Subcutaneous abdominal adipose tissue (tissue), 5 donors: ENCODE data around the gene ANKRD44.

Experiments used
- H3K27ac ChIP-seq: one replicate; pipeline ENCODE4 v1.7.0; 2013; ENCODE audit warnings: low read depth, mild to moderate bottlenecking, inconsistent platforms, low read length, moderate library complexity
- H3K27me3 ChIP-seq, 5 donors: one replicate each; pipeline ENCODE4 v1.7.0; 2013; ENCODE audit warnings: low read length in 5 of 5, inconsistent platforms in 1 of 5; ENCODE audit not compliant: control insufficient read depth in 5 of 5, insufficient read depth in 4 of 5
- H3K36me3 ChIP-seq, 5 donors: one replicate each; pipeline ENCODE4 v1.7.0; 2013; ENCODE audit warnings: low read length in 5 of 5; ENCODE audit not compliant: control insufficient read depth in 5 of 5, insufficient read depth in 5 of 5
- H3K4me1 ChIP-seq, 5 donors: one replicate each; pipeline ENCODE4 v1.7.0; 2013; ENCODE audit warnings: low read length in 5 of 5, mild to moderate bottlenecking in 3 of 5, moderate library complexity in 1 of 5; ENCODE audit not compliant: control insufficient read depth in 5 of 5, insufficient read depth in 5 of 5
- H3K4me3 ChIP-seq, 5 donors: one replicate each; pipeline ENCODE4 v1.7.0; 2013; ENCODE audit warnings: low read length in 5 of 5, low read depth in 1 of 5
- H3K9ac ChIP-seq, 5 donors: one replicate each; pipeline ENCODE4 v1.7.0; 2013; ENCODE audit warnings: low read length in 5 of 5, mild to moderate bottlenecking in 4 of 5, moderate library complexity in 3 of 5
- H3K9me3 ChIP-seq, 5 donors: one replicate each; pipeline ENCODE4 v1.7.0; 2013; ENCODE audit warnings: low read length in 5 of 5; ENCODE audit not compliant: control insufficient read depth in 5 of 5
- donor health status: healthy.
- donor health status: healthy.
- donor health status: healthy.
- donor health status: healthy.
- donor health status: healthy.

Gene ANKRD44

DNA sequence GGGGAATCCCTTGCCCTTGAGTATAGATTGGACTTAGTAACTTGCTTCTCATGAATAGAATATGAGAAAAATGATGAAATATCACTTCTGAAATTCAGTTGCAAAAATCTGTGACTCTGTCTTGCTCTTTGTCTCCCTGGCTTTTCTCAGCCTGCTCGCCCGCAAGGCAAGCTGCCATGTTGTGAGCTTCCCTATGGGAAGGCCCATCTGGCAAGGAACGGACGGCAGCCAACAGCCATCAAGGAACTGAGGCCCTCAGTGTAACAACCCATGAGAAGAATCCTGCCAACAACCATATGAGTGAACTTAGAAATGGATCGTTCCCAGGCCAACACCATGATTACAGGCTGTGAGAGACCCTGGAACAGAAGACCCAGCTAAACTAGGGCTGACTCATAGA is 325.7 kb downstream of the ANKRD44 start:
- Histone ChIP-seq H3K4me3 (peak overlapping the region in 1 of 5 donors; percentile 11), H3K9ac (no peak overlapping the region), H3K4me1 (peaks cover 7 to 34% (median 29%) of the 10 kb centered on the region in 5 donors), H3K27me3 (no peaks in the 10 kb centered on the region), H3K36me3 (no peaks in the 10 kb centered on the region), H3K9me3 (no peaks in the 10 kb centered on the region), H3K27ac (peak overlapping the region; percentile 80)

DNA sequence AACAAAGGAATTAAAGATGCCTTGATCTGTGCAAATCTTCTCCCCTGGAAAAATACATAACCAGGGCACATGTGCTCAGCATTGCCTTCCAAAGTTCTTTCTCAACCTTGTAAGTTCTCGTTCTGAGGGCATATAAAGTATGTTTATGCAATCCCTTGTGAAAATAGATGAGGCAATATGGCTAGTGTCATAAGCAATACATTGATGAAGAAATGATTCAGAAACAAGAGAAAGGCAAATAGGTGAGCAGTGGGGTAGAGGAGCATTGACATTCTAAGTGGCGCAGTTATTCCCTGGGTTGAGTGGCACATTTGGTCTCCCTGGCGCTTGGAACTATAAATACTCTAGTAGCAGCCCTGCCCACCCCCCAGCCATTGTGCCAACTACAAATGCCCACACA is 326.6 kb downstream of the ANKRD44 start:
- Histone ChIP-seq H3K27ac (peak overlapping the region; percentile 80), H3K9ac (no peak overlapping the region), H3K36me3 (no peaks in the 10 kb centered on the region), H3K4me1 (peaks cover 7 to 34% (median 25%) of the 10 kb centered on the region in 5 donors), H3K27me3 (no peaks in the 10 kb centered on the region), H3K4me3 (no peak overlapping the region), H3K9me3 (no peaks in the 10 kb centered on the region)

DNA sequence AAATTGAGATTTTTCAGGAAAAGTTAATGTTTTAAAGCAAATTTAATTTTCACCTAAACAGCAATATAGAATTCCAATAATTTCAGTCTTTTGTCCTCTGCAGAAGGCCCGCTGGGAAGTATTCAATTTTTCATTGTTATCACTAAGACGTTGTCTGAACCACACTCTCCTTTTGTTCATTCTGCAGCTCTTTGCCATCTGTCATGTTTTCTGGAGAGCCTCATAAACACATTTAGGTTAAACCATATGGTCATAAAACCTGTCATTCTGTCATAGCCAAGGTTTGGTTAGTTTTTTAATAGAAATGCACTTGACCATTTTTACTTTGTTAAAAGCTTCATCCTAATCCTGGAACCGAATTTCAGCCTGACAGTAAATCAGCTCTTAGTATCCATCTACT is 330.1 kb downstream of the ANKRD44 start:
- Histone ChIP-seq H3K27me3 (no peaks in the 10 kb centered on the region), H3K4me3 (no peak overlapping the region), H3K4me1 (peaks cover 0 to 21% (median 14%) of the 10 kb centered on the region in 5 donors), H3K27ac (no peak overlapping the region), H3K9ac (no peak overlapping the region), H3K36me3 (no peaks in the 10 kb centered on the region), H3K9me3 (no peaks in the 10 kb centered on the region)

DNA sequence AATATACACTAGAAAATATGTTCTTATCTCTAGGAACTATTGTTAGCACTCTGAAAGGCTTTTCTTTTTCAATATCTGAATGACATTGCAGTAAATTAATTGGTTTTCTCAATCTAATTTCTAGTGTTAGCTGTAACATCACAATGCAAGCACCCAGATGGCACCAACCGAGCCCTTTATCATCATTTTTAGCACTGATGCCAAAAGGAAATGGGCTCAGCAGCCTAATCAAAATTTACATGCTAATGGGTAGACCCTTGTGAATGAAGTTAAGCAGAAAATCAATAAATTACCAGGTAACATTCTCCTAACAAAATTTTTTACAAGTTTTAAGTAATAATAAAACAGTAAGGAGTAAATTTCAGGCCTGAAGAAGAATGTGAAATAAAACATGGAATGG is 330.6 kb downstream of the ANKRD44 start:
- H3K4me1 ChIP-seq = peaks cover 0 to 19% (median 13%) of the 10 kb centered on the region in 5 donors
- no peaks in the 10 kb centered on the region for H3K36me3 ChIP-seq
- no peaks in the 10 kb centered on the region for H3K9me3 ChIP-seq
- H3K9ac ChIP-seq = no peak overlapping the region
- no peak overlapping the region for H3K27ac ChIP-seq
- no peak overlapping the region for H3K4me3 ChIP-seq
- no peaks in the 10 kb centered on the region for H3K27me3 ChIP-seq

DNA sequence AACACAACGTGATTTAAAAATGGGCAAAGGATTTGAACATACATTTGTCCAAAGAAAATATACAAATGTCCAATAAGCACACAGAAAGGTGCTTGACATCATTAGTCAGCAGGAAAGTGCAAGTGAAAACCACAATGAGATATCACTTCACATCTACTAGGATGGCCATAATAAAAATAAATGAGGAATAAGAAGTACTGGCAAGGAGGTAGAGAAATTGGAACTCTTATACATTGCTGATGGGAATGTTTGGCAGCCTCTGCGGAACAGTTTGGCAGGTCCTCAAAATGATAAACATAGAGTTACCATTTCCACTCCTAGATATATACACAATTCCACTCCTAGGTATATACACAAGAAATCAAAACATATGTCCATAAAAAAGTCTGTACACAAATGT is 333.1 kb downstream of the ANKRD44 start:
- Histone ChIP-seq H3K9me3 (no peaks in the 10 kb centered on the region), H3K4me1 (no peaks in the 10 kb centered on the region), H3K27me3 (no peaks in the 10 kb centered on the region), H3K4me3 (no peak overlapping the region), H3K9ac (no peak overlapping the region), H3K27ac (no peak overlapping the region), H3K36me3 (no peaks in the 10 kb centered on the region)

DNA sequence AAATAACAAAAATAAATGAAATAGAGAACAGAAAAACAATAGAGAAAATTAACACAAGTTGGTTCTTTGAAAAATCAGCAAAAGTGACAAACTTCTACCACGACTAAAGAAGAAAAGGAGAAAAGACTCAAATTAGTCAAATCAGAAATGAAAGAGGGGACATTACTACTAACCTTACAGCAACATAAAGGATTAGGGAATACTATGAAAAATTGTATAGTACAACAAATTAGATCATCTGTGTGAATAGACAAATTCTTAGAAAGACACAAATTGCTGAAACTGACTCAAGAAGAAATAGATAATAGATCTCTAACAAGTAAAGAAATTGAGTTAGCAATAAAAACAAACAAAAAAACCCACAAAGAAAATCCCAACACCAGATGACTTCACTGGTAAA is 335.6 kb downstream of the ANKRD44 start:
- Histone ChIP-seq H3K27ac (no peak overlapping the region), H3K36me3 (no peaks in the 10 kb centered on the region), H3K9ac (no peak overlapping the region)

DNA sequence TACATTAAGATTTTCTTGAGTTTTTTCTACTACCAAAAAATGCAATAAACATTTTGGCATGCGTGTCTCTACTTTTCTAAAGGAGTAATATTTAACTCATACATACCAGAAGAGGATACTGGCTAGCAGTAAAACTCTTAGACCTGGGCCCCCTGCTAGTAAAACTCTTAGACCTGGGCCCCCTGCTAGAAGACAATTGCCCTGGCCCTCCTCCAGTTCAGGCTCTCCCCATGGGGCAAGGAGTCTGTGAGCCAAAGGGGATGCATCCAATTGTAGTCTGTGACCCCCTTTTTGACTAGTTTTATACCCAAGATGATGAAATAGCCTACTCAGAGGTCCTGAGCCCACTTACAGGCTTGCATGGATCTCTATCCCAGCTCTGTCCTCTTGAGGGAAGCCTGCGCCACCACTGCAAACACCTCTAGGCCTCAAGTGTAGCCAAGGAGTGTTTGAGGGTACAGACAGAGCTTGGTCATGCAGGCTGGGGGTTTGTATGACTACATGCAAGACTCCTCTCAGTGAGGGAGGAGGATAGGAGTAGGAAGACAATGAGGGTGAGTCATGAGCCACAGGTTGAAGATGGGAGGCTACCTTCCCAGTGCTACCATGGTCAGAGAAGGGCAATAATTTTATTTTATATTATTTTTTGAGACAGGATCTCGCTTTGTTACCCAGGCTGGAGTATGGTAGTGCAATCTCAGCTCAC is 338.9 kb downstream of the ANKRD44 start:
- Histone ChIP-seq H3K27me3 (no peaks in the 10 kb centered on the region), H3K4me3 (no peak overlapping the region), H3K36me3 (no peaks in the 10 kb centered on the region), H3K4me1 (peaks cover 2 to 7% (median 7%) of the 10 kb centered on the region in 5 donors), H3K9ac (no peak overlapping the region), H3K9me3 (no peaks in the 10 kb centered on the region), H3K27ac (no peak overlapping the region)

More for the DNA sequence above, 335.6 kb downstream of the ANKRD44 start:
- no peaks in the 10 kb centered on the region for H3K4me1 ChIP-seq
- no peaks in the 10 kb centered on the region for H3K27me3 ChIP-seq
- H3K9me3 ChIP-seq = no peaks in the 10 kb centered on the region
- no peak overlapping the region for H3K4me3 ChIP-seq

DNA sequence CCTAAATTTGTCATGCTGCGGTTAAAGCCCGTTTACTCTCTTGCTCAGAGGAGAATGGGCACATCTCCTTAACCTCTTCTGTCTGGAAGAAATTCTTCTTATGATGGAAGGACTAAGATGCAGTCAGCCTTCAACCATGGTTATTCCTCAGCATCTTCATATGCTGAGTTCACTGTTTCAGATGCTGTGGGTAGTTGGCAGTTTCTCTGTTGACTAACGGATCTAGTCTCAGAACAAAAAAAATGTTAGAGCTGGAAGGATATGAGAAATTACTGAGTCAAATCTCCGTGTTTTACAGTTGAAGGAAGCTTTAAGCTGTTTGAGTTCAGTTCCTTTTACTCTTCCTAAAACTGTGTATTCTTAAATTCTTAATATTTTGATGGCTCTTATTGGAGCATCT is 340.5 kb downstream of the ANKRD44 start:
- H3K4me1 ChIP-seq = peaks cover 2 to 16% (median 12%) of the 10 kb centered on the region in 5 donors
- no peak overlapping the region for H3K27ac ChIP-seq
- no peaks in the 10 kb centered on the region for H3K27me3 ChIP-seq
- no peaks in the 10 kb centered on the region for H3K36me3 ChIP-seq
- H3K9me3 ChIP-seq = no peaks in the 10 kb centered on the region
- H3K9ac ChIP-seq = no peak overlapping the region
- H3K4me3 ChIP-seq = no peak overlapping the region

DNA sequence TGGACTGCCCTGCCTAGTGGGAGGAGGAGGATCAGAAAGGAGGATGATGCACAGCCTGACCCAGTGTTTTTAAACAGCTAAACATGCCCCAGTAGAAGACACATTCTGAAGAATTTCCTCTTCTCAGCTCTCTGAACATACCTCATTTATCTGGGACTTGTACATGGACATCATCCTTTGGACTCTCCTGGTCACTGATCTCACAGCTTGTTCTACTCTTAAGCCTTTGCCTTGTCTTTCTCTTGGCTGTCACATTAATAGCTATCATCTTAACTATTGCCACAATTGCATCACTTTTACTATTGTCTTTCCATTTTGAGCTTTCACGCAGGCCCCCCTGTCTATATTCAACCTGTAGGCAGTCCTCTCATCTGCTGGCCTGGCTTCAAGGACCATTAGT is 342.1 kb downstream of the ANKRD44 start:
- H3K36me3 ChIP-seq = no peaks in the 10 kb centered on the region
- H3K9me3 ChIP-seq = no peaks in the 10 kb centered on the region
- no peak overlapping the region for H3K9ac ChIP-seq
- H3K27ac ChIP-seq = no peak overlapping the region
- no peaks in the 10 kb centered on the region for H3K27me3 ChIP-seq
- peaks cover 2 to 16% (median 12%) of the 10 kb centered on the region in 5 donors for H3K4me1 ChIP-seq
- no peak overlapping the region for H3K4me3 ChIP-seq

DNA sequence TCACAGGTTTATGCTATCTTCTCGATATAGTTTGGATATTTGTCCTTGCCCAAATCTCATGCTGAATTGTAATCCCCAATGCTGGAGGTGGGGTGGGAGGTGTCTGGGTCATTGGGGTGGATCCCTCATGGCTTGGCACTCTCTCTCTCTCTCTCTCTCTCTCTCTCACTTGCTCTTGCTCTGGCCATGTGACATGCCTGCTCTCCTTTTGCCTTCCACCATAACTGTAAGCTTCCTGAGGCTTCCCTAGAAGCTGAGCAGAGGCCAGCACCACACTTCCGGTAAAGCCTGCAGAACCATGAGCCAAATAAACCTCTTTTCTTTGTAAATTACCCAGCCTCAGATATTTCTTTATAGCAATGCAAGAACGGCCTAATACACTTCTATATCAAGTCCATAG is 342.8 kb downstream of the ANKRD44 start:
- H3K27ac ChIP-seq = no peak overlapping the region
- no peaks in the 10 kb centered on the region for H3K9me3 ChIP-seq
- no peaks in the 10 kb centered on the region for H3K27me3 ChIP-seq
- no peaks in the 10 kb centered on the region for H3K36me3 ChIP-seq
- no peak overlapping the region for H3K9ac ChIP-seq
- peaks cover 2 to 16% (median 12%) of the 10 kb centered on the region in 5 donors for H3K4me1 ChIP-seq
- H3K4me3 ChIP-seq = no peak overlapping the region
